GM21825 (cell line): ENCODE results near the gene UBXN1.

Source experiments
- ATAC-seq: cut with Tn5 transposase; IDR thresholded peaks from one replicate; pipeline ENCODE4 v1.9.1; 2021; ENCODE audit warnings: mild to moderate bottlenecking, moderate library complexity; ENCODE audit not compliant: unreplicated experiment

The UBXN1 gene

GRCh38 chr11:62647609-62648005 is 31.3 kb downstream of the UBXN1 start:
- no peak for ATAC-seq

- ATAC-seq = no peak
Measured at GRCh38 chr11:62646825-62647608, 31.9 kb downstream of the UBXN1 start.

- ATAC-seq = peak; percentile 87
Measured at GRCh38 chr11:62645946-62646824, 32.7 kb downstream of the UBXN1 start, which contains the start of gene GANAB. Gene GANAB (minus strand): TSS chr11:62646613. CDS start chr11:62646599, 14 bp downstream.

GRCh38 chr11:62645671-62645945 is 33.3 kb downstream of the UBXN1 start:
- no peak for ATAC-seq

- no peak for ATAC-seq
Measured at GRCh38 chr11:62644220-62644619, 34.7 kb downstream of the UBXN1 start.

- no peak for ATAC-seq
Measured at GRCh38 chr11:62632492-62632891, 46.4 kb downstream of the UBXN1 start.

GRCh38 chr11:62627713-62628112 is 51.2 kb downstream of the UBXN1 start:
- ATAC-seq = no peak
